HG03139 (cell line): ENCODE results near the gene NPAS4.
"Not testable (repeated sequence)": the region's sequence is repeated elsewhere in the genome, so short reads cannot be mapped to it uniquely, and the experiment has no call there.

Experiments
- ATAC-seq: cut with Tn5 transposase; IDR thresholded peaks from one replicate; pipeline ENCODE4 v1.9.1; 2021; ENCODE audit not compliant: unreplicated experiment

Gene NPAS4

DNA sequence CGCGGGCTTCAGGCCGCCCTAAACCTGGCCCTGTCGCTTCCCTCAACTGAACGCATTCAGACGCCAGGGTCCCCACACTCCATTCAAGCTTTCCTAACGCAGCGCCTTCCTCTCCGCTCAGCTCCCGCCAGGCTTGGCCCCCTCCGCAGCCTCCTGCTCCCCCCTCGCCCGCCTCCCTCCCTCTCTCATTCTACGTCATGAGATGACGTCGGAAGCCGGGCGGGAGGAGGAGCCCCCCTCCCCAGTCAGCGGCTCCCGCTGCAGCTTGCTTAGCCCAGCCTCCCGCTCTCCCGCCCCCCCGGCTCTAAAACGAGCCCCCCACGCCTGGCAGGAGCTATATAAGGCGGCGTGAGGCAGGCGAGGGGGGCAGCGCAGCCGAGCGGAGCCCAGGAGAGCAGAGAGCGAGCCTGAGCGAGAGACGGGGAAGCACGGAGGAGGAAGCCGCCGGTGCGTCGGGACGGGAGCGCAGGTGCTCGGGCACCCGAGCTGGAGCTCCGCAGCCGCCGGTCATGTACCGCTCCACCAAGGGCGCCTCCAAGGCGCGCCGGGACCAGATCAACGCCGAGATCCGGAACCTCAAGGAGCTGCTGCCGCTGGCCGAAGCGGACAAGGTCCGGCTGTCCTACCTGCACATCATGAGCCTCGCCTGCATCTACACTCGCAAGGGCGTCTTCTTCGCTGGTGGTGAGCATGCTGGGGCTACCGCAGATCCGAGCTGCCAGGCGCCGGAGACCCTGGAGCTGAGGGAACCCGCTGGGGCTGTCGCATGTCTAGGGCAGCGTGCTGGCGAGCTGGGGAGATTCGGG lies at the start of gene NPAS4:
NPAS4 (plus strand) TSS at position 365 of the 806 bp plus-strand sequence; CDS start at position 510, 145 bp downstream.
- no peak for ATAC-seq

DNA sequence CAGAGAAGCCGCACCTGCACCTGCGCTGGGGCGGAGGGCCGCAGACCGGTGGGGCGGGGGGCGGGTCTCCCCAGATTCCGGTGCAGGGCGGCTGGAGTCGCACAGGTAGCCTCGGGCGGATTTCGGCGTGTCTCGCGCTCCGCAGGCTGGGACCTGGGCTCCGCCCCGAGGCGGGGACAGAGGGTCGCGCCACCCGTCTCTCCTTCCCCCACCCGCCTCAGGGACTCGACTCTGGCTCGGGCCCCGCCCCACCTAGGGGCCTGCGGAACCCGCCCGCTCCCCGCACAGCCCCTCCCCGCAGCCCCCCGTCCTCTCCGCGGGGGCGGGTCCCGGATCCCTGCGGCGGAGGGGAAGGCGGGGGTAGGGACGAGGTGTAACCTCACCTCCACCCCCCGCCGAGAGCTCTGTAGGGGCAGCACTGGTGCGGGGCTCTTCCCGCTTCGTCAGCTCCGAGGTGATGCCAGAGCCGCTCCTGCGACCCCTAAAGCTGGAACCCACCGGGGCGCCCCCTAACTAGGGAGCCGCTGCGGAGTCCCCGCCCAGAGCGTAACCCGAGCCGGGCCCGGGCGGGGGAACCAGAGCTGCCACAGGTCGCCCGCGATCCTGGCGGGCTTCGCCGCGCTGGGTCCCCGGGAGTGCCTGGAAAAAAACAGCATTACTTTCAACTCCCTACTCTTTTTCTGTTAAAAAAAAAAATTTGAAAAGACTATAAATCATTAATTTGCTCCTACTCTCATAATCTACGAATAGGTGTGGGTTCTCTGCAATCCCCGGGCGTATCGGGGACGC lies 49.0 kb upstream of the NPAS4 start, which contains the start of gene SLC29A2:
SLC29A2 (minus strand) TSS at position 134 of the 789 bp plus-strand sequence. CDS start 169 bp downstream, outside the sequence.
- no peak for ATAC-seq

DNA sequence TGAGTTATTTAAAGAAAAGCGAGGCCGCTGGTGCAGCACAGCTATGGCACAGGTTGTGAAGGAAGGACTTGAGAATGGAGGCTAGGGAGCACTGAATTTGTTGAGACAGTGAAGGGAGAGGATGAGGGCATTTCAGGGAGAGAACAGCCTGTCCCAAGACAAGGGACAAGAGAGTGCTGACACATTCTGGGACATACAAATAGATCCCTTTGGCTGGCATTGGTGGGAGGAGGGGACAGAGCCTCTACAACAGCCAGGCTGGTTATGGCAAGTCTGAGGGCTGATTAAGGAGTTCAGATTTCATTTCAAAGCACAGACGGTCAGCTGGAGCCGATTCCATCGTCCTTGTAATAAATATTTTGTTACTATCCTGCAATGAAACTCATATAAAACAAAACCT lies 47.6 kb upstream of the NPAS4 start:
- no peak for ATAC-seq

DNA sequence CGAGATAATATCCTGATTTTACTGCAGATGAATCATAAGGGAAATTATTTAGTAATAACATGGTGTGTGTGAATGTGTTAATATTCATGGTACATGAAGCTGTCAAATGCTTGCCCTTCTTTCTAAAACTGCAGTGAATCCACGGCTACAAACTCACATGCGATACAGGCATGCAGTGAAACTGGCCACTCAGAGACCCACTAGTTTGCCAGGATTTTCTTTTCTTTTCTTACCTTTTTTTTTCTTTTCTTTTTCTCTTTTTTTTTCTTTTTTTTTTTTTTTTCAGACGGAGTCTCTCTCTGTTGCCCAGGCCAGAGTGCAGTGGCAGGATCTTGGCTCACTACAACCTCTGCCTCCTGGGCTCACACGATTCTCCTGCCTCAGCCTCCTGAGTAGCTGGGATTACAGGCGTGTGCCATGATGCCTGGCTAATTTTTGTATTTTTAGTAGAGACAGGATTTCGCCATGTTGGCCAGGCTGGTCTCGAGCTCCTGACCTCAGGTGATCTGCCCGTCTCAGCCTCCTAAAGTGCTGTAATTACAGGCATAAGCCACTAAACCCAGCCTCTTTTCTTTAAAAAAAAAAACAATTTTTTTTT lies 47.0 kb upstream of the NPAS4 start:
- ATAC-seq = not testable (repeated sequence)

DNA sequence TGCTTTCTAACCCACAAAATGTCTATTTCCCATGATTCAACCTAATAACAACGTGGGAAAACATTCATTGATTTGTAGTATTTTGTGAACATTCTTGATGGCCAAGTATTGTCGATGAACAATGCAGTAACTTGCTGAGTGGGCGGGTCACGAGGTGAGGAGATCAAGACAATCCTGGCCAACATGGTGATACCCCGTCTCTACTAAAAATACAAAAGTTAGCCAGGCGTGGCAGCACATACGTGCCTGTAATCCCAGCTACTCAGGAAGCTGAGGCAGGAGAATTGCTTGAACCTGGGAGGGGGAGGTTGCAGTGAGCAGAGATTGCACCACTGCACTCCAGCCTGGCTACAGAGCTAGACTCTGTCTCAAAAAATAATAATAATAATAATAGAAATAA lies 40.6 kb upstream of the NPAS4 start:
- ATAC-seq = not testable (repeated sequence)

DNA sequence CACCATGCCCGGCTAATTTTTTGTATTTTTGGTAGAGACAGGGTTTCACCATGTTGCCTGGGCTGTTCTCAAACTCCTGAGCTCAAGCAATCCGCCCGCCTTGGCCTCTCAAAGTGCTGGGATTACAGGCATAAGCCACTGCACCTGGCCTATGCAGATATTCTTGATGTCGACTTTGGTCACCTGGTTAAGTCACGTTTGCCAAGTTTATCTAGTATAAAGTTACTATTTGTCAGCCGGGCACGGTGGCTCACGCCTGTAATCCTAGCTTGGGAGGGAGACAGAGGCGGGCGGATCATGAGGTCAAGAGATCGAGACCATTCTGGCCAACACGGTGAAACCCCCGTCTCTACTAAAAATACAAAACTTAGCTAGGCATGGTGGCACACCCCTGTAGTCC lies 36.5 kb upstream of the NPAS4 start:
- ATAC-seq = not testable (repeated sequence)

DNA sequence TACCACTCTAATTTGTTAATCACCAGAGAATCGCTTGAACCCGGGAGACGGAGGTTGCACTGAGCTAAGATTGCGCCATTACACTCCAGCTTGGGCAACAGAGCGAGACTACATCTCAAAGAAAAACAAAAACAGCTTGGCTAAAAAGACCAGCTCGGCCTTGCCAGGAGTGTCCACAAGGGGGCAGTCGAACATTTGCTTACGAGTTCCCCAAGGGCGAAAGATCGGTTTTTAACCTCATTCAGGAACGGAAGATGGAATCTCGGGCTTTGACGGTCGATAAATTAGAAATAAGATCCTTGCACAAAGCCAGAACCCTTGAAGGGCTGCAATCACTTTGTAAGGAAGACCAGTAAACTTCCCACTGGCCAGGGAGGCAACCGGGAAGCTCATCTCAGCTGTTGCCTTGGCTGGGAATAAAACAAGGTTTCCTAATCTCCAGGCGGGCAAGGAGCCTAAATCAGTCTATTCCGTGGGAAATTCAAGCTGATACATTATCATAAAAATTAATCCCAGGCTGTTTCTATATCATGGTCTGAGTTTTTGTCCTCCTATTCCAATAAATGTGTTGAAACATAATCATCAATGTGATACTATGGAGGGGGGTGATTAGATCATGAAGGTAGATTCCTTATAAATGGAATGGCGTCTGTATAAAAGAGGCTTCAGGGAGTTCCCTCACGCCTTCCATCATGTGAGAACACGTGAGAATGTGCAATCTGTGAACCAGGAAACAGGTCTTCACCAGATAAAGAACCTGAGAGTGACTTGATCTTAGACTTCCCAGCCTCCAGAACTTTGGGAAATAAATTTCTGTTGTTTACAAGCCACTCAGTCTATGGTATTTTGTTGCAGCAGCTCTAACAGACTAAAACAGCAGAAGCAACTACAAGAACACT lies 34.4 kb upstream of the NPAS4 start:
- ATAC-seq = no peak

DNA sequence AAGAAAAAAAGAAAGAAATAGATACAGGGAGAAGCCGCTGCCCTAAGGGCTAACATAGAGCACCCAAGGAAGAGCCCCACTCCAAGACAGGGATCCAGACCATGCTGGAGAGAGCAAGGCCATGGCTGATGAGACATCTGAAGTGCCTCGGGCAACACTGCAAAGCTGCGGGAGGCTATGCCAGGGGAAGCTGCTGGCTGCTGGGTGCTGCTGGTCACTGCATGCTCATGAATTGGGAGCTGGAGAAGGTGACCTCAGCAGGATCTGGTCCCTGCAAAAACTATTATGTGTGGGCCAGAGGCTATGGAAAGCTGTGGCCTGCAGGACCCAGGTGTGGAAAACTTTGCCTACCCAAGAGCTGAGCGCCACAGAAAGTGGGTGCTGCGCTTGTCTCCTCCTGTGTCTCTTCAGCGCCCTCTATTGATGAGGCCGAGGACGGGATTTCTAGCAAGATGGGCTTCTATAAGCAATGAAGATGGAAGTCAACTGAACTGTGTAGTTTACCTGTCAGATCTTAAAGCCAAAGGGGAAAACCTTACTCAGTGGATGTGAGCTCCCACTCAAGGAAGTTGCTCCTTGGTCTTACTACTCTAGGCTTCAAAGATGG lies 32.0 kb upstream of the NPAS4 start:
- ATAC-seq = no peak

DNA sequence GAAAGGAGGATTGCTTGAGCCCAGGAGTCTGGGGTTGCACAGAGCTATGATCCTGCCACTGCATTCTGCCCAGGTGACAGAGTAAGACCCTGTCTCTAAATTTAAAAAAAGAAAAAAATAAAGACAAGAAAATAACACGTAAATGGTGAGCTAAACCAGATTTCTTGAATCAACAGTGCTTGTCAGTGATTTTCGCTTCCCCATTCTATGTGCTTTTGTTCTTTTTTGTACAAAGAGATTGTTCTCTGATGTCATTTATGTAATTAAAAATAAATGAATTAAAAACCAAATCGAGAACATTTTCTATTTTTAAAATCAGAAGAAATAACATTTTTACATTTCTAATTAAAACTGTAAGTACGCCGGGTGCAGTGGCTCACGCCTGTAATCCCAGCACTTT lies 29.5 kb upstream of the NPAS4 start:
- no peak for ATAC-seq

DNA sequence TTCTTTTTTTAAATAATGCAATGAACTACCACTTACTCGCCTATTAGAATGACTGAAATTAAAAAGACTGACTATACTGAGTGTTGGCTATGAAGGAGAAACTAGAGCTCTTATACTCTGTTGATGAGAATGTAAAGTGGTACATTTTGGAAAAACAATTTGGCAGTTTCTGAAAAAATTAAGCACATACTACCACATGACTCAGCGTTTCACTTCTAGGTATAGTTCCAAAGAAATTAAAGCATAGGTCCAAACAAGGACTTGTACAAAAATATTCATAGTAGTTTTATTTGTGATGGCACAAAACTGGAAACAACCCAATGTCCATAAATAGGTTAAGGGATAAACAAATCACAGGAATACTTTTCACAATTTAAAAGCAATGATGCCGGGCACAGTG lies 26.9 kb upstream of the NPAS4 start:
- no peak for ATAC-seq

DNA sequence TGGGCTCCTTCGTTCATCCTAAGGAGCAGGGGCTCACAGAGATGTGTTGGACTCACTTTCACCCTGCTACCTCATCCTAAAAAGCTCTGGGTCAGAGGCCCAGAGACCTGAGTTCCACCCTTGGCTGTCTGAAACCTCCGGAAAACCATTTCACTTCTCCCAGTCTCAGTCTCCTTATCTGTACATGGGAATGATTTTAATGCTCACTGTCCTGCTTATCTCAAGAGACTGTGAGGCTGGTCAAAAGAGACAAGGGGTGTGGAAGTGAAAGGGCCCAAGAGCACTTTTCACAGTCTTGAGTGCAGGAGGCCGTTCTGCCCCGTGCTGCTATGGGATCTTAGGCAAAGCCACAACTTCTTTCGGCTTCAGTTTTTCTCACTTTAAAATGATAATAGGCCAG lies 13.2 kb upstream of the NPAS4 start:
- no peak for ATAC-seq

DNA sequence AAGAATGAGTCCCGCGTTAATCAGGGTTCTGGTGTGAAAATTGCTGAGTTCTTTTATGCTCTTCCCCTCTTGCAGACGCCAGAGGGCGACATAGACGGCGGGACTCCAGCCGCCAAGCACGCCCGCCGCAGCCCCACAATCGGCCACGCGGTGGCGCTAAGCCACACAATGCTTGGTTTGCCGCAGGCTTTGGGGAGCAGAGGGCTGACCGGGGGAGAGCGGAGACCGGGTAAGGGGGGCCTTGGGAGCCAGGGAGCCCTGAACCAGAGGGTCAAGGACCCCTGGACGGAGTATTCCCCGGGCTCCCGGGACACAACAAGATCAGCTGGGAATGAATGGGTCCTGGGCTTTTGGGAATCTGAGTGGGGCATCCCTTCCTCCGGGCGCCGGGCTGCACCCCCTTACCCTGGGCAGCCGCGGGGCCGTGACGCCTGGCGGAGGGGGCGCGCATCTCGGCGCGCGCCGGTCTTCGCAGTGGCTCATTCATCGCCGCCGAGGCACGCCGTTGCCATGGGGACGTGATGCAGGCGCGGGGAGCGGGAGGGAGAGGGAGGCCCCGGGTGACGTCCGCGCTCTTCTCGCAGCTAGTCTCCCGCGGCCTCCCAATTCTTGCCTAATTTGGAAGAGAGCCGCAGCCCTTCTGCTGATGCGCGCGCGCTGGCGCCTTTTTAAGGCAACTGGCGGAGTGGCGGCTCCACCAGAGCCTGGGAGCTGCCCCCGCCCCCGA lies 12.2 kb upstream of the NPAS4 start:
- no peak for ATAC-seq

DNA sequence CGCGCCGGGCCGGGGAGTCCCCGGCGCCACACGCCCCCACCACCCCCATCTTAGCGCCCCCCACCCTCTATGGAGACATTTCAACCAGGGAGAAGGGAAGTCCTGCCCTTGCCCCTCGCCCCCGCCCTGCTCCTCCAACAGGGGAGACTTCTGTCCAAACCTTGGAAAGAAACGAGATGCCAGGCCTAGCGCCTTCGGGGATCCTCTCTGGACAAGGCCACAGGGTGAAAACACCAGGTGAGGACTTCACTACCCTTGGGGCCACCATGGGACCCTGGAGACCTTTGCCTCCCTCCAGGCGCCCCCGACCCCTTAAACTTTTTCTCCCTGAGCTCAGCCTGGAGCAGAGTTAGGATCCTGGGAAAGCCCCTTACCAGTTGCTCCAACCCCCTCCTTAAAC lies 11.6 kb upstream of the NPAS4 start:
- no peak for ATAC-seq

DNA sequence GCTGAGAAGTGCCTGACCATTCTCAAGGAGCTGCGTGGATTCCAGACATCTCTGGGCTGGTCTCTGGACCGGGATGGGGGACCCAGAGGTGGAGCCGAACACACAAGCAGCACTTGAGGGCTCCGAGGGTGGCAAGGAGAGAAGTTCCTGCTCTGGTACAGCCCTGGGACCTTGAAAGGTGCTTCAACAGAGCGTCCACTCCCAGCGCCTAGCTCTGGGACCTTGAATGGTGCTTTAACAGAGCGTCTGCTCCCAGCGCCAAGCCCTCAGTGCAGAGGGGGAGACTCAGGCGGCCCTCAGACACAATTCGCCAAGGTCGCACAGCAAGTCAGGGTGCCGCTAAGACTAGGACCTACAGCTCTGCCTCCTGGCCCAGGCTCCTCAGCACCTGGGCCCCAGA lies 10.6 kb upstream of the NPAS4 start:
- ATAC-seq = no peak

DNA sequence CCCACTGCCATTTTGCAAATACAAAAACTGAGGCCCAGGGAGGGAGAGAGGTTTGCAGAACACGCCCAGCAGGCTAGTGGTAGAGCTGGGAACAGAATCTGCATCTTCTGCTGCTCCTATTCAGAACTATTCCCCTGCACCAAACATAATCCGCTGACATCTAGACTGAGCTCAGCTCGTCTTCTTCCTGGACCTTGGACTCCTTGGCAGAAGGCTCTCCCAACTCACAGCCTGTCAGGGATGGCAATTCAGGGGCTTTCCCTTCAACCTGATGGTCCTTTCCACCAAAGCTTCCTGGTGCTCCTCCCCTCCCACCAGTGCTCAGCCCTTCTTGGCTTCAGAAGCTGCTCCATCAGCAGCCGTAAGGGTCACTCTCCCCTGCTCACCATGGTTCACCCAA lies 9.5 kb upstream of the NPAS4 start:
- no peak for ATAC-seq

DNA sequence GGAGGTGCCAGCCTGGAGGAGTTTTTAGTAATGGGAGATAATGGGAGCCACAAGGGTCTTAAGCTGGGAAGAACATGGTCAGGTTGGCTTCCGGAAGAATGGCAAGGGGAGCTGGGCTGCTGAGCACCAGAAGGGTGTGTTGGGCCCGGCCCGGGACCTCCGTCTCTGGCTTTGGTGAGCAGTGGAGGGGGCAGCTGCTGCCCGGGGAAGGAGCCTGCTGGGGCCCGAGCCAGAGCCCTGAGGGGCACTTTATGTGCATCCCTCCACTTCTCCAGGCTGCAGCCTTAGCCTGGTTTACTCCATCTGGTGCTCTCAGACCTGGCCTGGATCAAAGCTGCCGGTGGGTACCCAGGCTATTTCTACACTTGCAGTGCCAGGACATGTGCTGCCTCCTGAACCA lies 8.7 kb upstream of the NPAS4 start:
- no peak for ATAC-seq

DNA sequence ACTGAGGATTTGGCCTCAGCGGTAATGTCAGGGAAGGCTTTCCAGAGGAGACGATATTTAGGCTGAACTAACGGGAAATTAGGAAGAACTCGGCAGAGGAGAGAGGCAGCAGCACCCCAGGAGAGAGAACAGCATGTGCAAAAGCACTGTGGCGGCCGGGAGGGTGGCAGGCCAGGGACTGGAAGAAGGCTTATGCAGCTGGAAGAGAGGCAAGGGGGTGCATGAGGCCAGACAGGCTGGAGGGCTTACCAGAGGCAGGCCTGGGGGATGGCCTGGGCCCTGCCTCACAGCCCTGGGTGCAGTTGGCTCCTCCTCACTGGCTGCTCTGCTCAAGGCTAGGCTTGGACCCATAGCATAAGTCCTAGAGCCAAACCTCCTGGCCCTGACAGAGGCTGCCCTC lies 7.7 kb upstream of the NPAS4 start:
- ATAC-seq = no peak

DNA sequence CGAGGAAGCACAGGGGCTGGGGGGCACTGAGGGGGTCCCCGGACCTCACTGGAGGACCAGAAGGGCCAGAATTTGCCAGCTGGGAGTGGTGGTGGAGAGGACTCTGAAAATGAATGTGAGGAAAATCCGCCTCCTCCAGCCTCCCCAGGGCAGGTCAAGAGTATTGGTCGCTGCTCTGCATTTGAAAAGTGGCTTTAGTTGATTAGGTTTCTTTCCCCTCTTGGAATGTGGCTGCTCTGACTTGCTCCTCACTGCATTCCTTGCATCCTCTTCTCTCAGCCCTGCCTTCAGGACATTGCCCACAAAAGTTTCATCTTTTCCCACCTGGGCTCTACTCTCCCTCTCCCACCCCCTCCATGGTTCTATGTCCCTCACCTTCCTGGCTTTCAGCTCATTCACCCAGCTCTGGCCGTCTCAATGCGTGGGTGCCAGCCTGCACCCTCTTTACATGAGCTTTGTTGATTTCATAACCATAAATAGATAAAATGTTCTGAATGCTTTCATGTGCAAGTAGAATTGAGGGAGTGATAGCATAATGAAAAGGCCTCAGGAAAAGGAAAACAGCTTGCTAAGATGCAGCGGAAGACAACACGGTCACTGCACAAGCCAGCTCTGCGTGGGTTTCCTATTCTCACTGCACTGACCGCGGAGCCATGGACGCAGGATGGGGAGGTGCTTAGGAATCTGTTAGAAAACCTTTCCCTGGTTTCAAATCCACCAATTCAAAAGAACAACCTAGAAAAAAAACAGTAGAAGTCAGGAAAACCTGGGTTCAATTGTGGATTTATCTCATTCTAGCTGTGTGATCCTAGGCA lies 6.5 kb upstream of the NPAS4 start:
- no peak for ATAC-seq

DNA sequence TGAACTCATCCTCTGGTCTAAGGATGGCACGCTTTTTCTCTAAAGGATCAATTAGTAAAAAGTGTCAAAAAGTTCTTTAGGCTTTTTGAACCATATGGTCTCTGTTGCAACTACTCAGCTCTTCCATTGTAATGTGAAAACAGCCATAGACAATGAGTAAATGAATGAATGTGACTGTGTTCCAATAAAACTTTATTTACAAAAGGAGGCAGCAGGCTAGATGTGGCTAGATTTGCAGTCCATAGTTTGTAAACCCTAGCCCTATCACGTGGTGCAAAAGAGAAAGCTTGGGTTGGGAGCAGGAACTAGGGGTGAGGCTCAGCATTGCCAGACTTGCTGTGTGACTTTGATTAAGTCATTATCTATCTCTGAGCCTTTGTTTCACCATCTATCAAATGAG lies 5.4 kb upstream of the NPAS4 start:
- ATAC-seq = no peak
